Neural cell (in vitro differentiated cells): ENCODE measurements around the gene API5.

Experiments
- EP300 ChIP-seq: fragments of 450-650 bp; conservative IDR thresholded peaks from 2 replicates; pipeline ENCODE4 v1.6.1; 2014; ENCODE audit warnings: antibody characterized with exemption, mild to moderate bottlenecking, moderate library complexity; ENCODE audit not compliant: poor library complexity, severe bottlenecking
- EZH2 ChIP-seq: fragments of 200-600, 300-800 bp; shearing (Covaris generic), sonication (generic); IDR thresholded peaks from 2 replicates; pipeline ENCODE4 v1.6.1; 2014; ENCODE audit warnings: antibody characterized with exemption, low read length, borderline replicate concordance, mild to moderate bottlenecking; ENCODE audit not compliant: insufficient read depth, poor library complexity, severe bottlenecking
- MXI1 ChIP-seq: fragments of 450-650 bp; conservative IDR thresholded peaks from 2 replicates; pipeline ENCODE4 v1.6.1; 2014; ENCODE audit warnings: antibody characterized with exemption, mild to moderate bottlenecking; ENCODE audit not compliant: poor library complexity, severe bottlenecking
- POLR2AphosphoS5 ChIP-seq: IDR thresholded peaks from 2 replicates; pipeline ENCODE4 v1.6.1; 2012
- RAD21 ChIP-seq: fragments of 450-650 bp; conservative IDR thresholded peaks from 2 replicates; pipeline ENCODE4 v1.6.1; 2014; ENCODE audit warnings: antibody characterized with exemption, mild to moderate bottlenecking, moderate library complexity
- REST ChIP-seq: IDR thresholded peaks from 2 replicates; pipeline ENCODE4 v1.6.1; 2012; ENCODE audit warnings: borderline replicate concordance
- SMC3 ChIP-seq: fragments of 450-650 bp; conservative IDR thresholded peaks from 2 replicates; pipeline ENCODE4 v1.6.1; 2014; ENCODE audit warnings: antibody characterized with exemption, mild to moderate bottlenecking, moderate library complexity; ENCODE audit not compliant: poor library complexity
- TAF1 ChIP-seq: IDR thresholded peaks from 2 replicates; pipeline ENCODE4 v1.6.1; 2012; ENCODE audit warnings: low read depth
- TF ChIP-seq, protein P1 (sequence below): fragments of 450-650 bp; IDR thresholded peaks from 2 replicates; pipeline ENCODE4 v1.5.1; 2014; ENCODE audit warnings: antibody characterized with exemption, mild to moderate bottlenecking, moderate library complexity; ENCODE audit not compliant: poor library complexity, severe bottlenecking

GRCh38 chr11:43269254-43269918, 42.4 kb upstream of the API5 start:
- TF ChIP-seq, protein P1, sequence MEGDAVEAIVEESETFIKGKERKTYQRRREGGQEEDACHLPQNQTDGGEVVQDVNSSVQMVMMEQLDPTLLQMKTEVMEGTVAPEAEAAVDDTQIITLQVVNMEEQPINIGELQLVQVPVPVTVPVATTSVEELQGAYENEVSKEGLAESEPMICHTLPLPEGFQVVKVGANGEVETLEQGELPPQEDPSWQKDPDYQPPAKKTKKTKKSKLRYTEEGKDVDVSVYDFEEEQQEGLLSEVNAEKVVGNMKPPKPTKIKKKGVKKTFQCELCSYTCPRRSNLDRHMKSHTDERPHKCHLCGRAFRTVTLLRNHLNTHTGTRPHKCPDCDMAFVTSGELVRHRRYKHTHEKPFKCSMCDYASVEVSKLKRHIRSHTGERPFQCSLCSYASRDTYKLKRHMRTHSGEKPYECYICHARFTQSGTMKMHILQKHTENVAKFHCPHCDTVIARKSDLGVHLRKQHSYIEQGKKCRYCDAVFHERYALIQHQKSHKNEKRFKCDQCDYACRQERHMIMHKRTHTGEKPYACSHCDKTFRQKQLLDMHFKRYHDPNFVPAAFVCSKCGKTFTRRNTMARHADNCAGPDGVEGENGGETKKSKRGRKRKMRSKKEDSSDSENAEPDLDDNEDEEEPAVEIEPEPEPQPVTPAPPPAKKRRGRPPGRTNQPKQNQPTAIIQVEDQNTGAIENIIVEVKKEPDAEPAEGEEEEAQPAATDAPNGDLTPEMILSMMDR: no peak
- TF ChIP-seq MXI1 (no peak), EZH2 (no peak), POLR2AphosphoS5 (no peak), TAF1 (no peak), EP300 (no peak), SMC3 (no peak), REST (peak; percentile 45), RAD21 (no peak)
